Measurements from ENCODE around the gene COL23A1. TPM values are rescaled to one million over a fixed set of nuclear protein-coding genes. Genes with fewer than 3 reads are reported as not detected.

Gene COL23A1
- total and polyA plus RNA-seq, 2 of the 13 experiments (the other 11 are each of a cell fraction or from before 2014, with no cell fraction given) = not detected

GRCh38 chr5:178324481-178325310, 265.5 kb downstream of the COL23A1 start:
- in situ Hi-C loops (cut with HindIII; ENCODE audit: extremely low pct_ligation_motif_present, low pct_unique_long_range_greater_than_20kb) = no loop called here
- DNase-seq (ENCODE audit: low spot score) (no peak), ATAC-seq (no peak)
- TF ChIP-seq MAFF (IDR thresholded peaks at IDR 0.05; ENCODE audit: low read depth, low read length) (no peak), EHMT2 (IDR thresholded peaks at IDR 0.05; ENCODE audit: borderline replicate concordance, low read depth, low read length) (no peak), KLF9 (CRISPR knock-in tag; IDR thresholded peaks at IDR 0.05; ENCODE audit: low read depth) (no peak), ZNF513 (CRISPR knock-in tag; conservative IDR thresholded peaks at IDR 0.05) (no peak), NR1H2 (CRISPR knock-in tag; IDR thresholded peaks at IDR 0.05; ENCODE audit: borderline replicate concordance, low read depth) (no peak), ZNF878 (CRISPR knock-in tag; IDR thresholded peaks at IDR 0.05) (no peak), ZBTB40 (IDR thresholded peaks at IDR 0.05) (no peak), ZBTB40 (CRISPR knock-in tag; IDR thresholded peaks at IDR 0.05) (no peak), GATAD1 (CRISPR knock-in tag; IDR thresholded peaks at IDR 0.05) (no peak), E2F5 (CRISPR knock-in tag; conservative IDR thresholded peaks at IDR 0.05) (no peak), ZNF879 (CRISPR knock-in tag; IDR thresholded peaks at IDR 0.05) (no peak), ZNF10 (CRISPR knock-in tag; IDR thresholded peaks at IDR 0.05; ENCODE audit: borderline replicate concordance, low read depth) (no peak), TP53 (CRISPR knock-in tag; conservative IDR thresholded peaks at IDR 0.05) (no peak), ZNF34 (CRISPR knock-in tag; IDR thresholded peaks at IDR 0.05; ENCODE audit: borderline replicate concordance) (no peak)

More at GRCh38 chr5:178324481-178325310, 265.5 kb downstream of the COL23A1 start:
- ChIA-PET CTCF (ENCODE audit: low intra/inter-chr PET ratio, low total read pairs) (no interaction called here), POLR2A (no interaction called here)
- no peak overlapping the region for H3K27ac ChIP-seq (ENCODE audit: extremely low read length, insufficient read depth, low read length)
- peaks cover 3 to 30% of the 10 kb centered on the region in 2 experiments for H3K27me3 ChIP-seq (ENCODE audit: control insufficient read depth in 1 of 2, insufficient read depth in 2 of 2, low read length in 2 of 2)
- H3K79me2 ChIP-seq (ENCODE audit: insufficient read depth, low read length) = no peaks in the 10 kb centered on the region
- no TSS peak for BruUV-seq (replicated peaks)
- no peaks in the 10 kb centered on the region for H3K4me1 ChIP-seq (ENCODE audit: insufficient read depth, low read length)
- no peak overlapping the region for H3K9ac ChIP-seq (ENCODE audit: insufficient read depth, low read depth, low read length)
- no peaks in the 10 kb centered on the region for H4K20me1 ChIP-seq (ENCODE audit: insufficient read depth, low read length)
- H2AFZ ChIP-seq (ENCODE audit: low read length) = no peak overlapping the region
- no peak overlapping the region for H3K4me3 ChIP-seq (replicated peaks in 1 of 3; ENCODE audit: insufficient read depth in 1 of 3, low read depth in 2 of 3, low read length in 3 of 3)
- FAIRE-seq = no peak
- intact Hi-C loops (cut with micrococcal nuclease; ENCODE audit: unreplicated experiment) = no loop called here
- no peaks in the 10 kb centered on the region for H3K9me3 ChIP-seq (ENCODE audit: low read length)
- 18% methylated on average over 15 of the region's 31 CpGs for WGBS (ENCODE audit: low lambda C conversion rate)
- H3K36me3 ChIP-seq (replicated peaks in 1 of 2; ENCODE audit: control insufficient read depth in 1 of 2, insufficient read depth in 2 of 2, low read length in 2 of 2) = no peaks in the 10 kb centered on the region
- no peak overlapping the region for H3K4me2 ChIP-seq (ENCODE audit: low read depth, low read length)
